ENCODE measurements around the gene NUB1. TPM values are rescaled to one million over a fixed set of nuclear protein-coding genes. Genes with fewer than 3 reads are reported as not detected.

The NUB1 gene
- total RNA-seq, 1 donor from 2014 or later, result 41.5 TPM

- H3K36me3 Mint-ChIP-seq (ENCODE audit: low read depth, unreplicated experiment), result peaks cover 9% of the 10 kb centered on the region
- no peaks in the 10 kb centered on the region for H3K9me3 Mint-ChIP-seq (ENCODE audit: unreplicated experiment)
- peak overlapping the region; percentile 89 for H3K4me3 Mint-ChIP-seq (ENCODE audit: unreplicated experiment)
- no peaks in the 10 kb centered on the region for H3K27me3 Mint-ChIP-seq (ENCODE audit: unreplicated experiment)
- H3K4me1 Mint-ChIP-seq (ENCODE audit: unreplicated experiment), result peaks cover 3% of the 10 kb centered on the region
- no peak overlapping the region for H3K27ac Mint-ChIP-seq (ENCODE audit: unreplicated experiment)
- no peak for DNase-seq (ENCODE audit: low spot score)
- TF ChIP-seq CTCF (IDR thresholded peaks at IDR 0.05; ENCODE audit: unreplicated experiment), result no peak
Observed at GRCh38 chr7:151342102-151342646, 562 bp downstream of the NUB1 start.

- no peak for DNase-seq (ENCODE audit: low spot score)
Observed at GRCh38 chr7:151342811-151343210, 1.2 kb downstream of the NUB1 start.

GRCh38 chr7:151343516-151343915 is 1.9 kb downstream of the NUB1 start:
- no peaks in the 10 kb centered on the region for H3K9me3 Mint-ChIP-seq (ENCODE audit: unreplicated experiment)
- H3K36me3 Mint-ChIP-seq (ENCODE audit: low read depth, unreplicated experiment), result peaks cover 9% of the 10 kb centered on the region
- no peak overlapping the region for H3K27ac Mint-ChIP-seq (ENCODE audit: unreplicated experiment)
- no peak for DNase-seq (ENCODE audit: low spot score)
- peaks cover 3% of the 10 kb centered on the region for H3K4me1 Mint-ChIP-seq (ENCODE audit: unreplicated experiment)
- no peaks in the 10 kb centered on the region for H3K27me3 Mint-ChIP-seq (ENCODE audit: unreplicated experiment)
- no peak overlapping the region for H3K4me3 Mint-ChIP-seq (ENCODE audit: unreplicated experiment)
- TF ChIP-seq CTCF (IDR thresholded peaks at IDR 0.05; ENCODE audit: unreplicated experiment), result no peak

More at GRCh38 chr7:151342811-151343210, 1.2 kb downstream of the NUB1 start:
- no peaks in the 10 kb centered on the region for H3K9me3 Mint-ChIP-seq (ENCODE audit: unreplicated experiment)
- no peak overlapping the region for H3K4me3 Mint-ChIP-seq (ENCODE audit: unreplicated experiment)
- H3K27ac Mint-ChIP-seq (ENCODE audit: unreplicated experiment), result no peak overlapping the region
- H3K4me1 Mint-ChIP-seq (ENCODE audit: unreplicated experiment), result peaks cover 3% of the 10 kb centered on the region
- H3K27me3 Mint-ChIP-seq (ENCODE audit: unreplicated experiment), result no peaks in the 10 kb centered on the region
- no peak for TF ChIP-seq CTCF (IDR thresholded peaks at IDR 0.05; ENCODE audit: unreplicated experiment)
- peaks cover 9% of the 10 kb centered on the region for H3K36me3 Mint-ChIP-seq (ENCODE audit: low read depth, unreplicated experiment)

GRCh38 chr7:151345576-151346469 is 4.2 kb downstream of the NUB1 start:
- no peak for DNase-seq (ENCODE audit: low spot score)
- no peak overlapping the region for H3K4me3 Mint-ChIP-seq (ENCODE audit: unreplicated experiment)
- no peaks in the 10 kb centered on the region for H3K9me3 Mint-ChIP-seq (ENCODE audit: unreplicated experiment)
- no peaks in the 10 kb centered on the region for H3K27me3 Mint-ChIP-seq (ENCODE audit: unreplicated experiment)
- TF ChIP-seq CTCF (IDR thresholded peaks at IDR 0.05; ENCODE audit: unreplicated experiment), result no peak
- H3K27ac Mint-ChIP-seq (ENCODE audit: unreplicated experiment), result no peak overlapping the region
- H3K4me1 Mint-ChIP-seq (ENCODE audit: unreplicated experiment), result peaks cover 11% of the 10 kb centered on the region
- peaks cover 11% of the 10 kb centered on the region for H3K36me3 Mint-ChIP-seq (ENCODE audit: low read depth, unreplicated experiment)

- Mint-ChIP-seq H3K27me3 (ENCODE audit: unreplicated experiment) (no peaks in the 10 kb centered on the region), H3K9me3 (ENCODE audit: unreplicated experiment) (no peaks in the 10 kb centered on the region), H3K36me3 (ENCODE audit: low read depth, unreplicated experiment) (peaks cover 12% of the 10 kb centered on the region), H3K4me3 (ENCODE audit: unreplicated experiment) (no peak overlapping the region), H3K27ac (ENCODE audit: unreplicated experiment) (no peak overlapping the region), H3K4me1 (ENCODE audit: unreplicated experiment) (peaks cover 13% of the 10 kb centered on the region)
- DNase-seq (ENCODE audit: low spot score), result no peak
- TF ChIP-seq CTCF (IDR thresholded peaks at IDR 0.05; ENCODE audit: unreplicated experiment), result no peak
Observed at GRCh38 chr7:151346470-151346769, 4.8 kb downstream of the NUB1 start.

Measured in endothelial cell (in vitro differentiated cells).